Measurements from ENCODE around the gene MTUS2. TPM values are rescaled to one million over a fixed set of nuclear protein-coding genes. Genes with fewer than 3 reads are reported as not detected.

MTUS2 gene
- total and polyA plus RNA-seq, 2 donors (not counting 3 experiments of a cell fraction or from before 2014, with no cell fraction given) = not detected

GRCh38 chr13:29038700-29039099 lies 218.6 kb downstream of the MTUS2 start:
- H3K79me2 ChIP-seq (ENCODE audit: control insufficient read depth, insufficient read depth, low read length) = no peaks in the 10 kb centered on the region
- no peaks in the 10 kb centered on the region for H3K9me1 ChIP-seq (replicated peaks; ENCODE audit: control insufficient read depth, extremely low read depth, insufficient read depth, low read length)
- no peak overlapping the region for H2AFZ ChIP-seq (ENCODE audit: low read depth, low read length)
- intact Hi-C loops (cut with micrococcal nuclease) (no loop called here), dilution Hi-C loops (cut with MboI; ENCODE audit: extremely low pct_ligation_motif_present, low sequenced_read_pairs) (no loop called here)
- H3K4me2 ChIP-seq (ENCODE audit: insufficient read depth, low read length) = no peak overlapping the region
- H3K4me3 ChIP-seq (replicated peaks in 1 of 3; ENCODE audit: insufficient read depth in 1 of 3, low read depth in 1 of 3, low read length in 3 of 3) = no peak overlapping the region
- TF ChIP-seq FOS (IDR thresholded peaks at IDR 0.05; ENCODE audit: borderline replicate concordance, insufficient read depth, low read length) = no peak
- no peak for TF ChIP-seq GATA2 (IDR thresholded peaks at IDR 0.05; ENCODE audit: insufficient read depth, insufficient read length, low read depth, low read length)
- TF ChIP-seq POLR2A (IDR thresholded peaks at IDR 0.05; ENCODE audit: low read depth, low read length) = no peak
- no peak for TF ChIP-seq MAX (IDR thresholded peaks at IDR 0.05; ENCODE audit: insufficient read depth, insufficient read length)
- TF ChIP-seq JUN (IDR thresholded peaks at IDR 0.05; ENCODE audit: borderline replicate concordance, insufficient read depth, insufficient read length, low read depth) = no peak
- TF ChIP-seq, protein P1, sequence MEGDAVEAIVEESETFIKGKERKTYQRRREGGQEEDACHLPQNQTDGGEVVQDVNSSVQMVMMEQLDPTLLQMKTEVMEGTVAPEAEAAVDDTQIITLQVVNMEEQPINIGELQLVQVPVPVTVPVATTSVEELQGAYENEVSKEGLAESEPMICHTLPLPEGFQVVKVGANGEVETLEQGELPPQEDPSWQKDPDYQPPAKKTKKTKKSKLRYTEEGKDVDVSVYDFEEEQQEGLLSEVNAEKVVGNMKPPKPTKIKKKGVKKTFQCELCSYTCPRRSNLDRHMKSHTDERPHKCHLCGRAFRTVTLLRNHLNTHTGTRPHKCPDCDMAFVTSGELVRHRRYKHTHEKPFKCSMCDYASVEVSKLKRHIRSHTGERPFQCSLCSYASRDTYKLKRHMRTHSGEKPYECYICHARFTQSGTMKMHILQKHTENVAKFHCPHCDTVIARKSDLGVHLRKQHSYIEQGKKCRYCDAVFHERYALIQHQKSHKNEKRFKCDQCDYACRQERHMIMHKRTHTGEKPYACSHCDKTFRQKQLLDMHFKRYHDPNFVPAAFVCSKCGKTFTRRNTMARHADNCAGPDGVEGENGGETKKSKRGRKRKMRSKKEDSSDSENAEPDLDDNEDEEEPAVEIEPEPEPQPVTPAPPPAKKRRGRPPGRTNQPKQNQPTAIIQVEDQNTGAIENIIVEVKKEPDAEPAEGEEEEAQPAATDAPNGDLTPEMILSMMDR (IDR thresholded peaks at IDR 0.05; ENCODE audit: extremely low read depth in 1 of 2, insufficient read depth in 1 of 2, low read depth in 1 of 2, low read length in 2 of 2) = no peak
- TF ChIP-seq POLR2AphosphoS5 (IDR thresholded peaks at IDR 0.05; ENCODE audit: insufficient read depth, low read depth, low read length) = no peak
- no peak for TF ChIP-seq MYC (IDR thresholded peaks at IDR 0.05; ENCODE audit: low read depth, low read length)
- TF ChIP-seq EZH2 (IDR thresholded peaks at IDR 0.05; ENCODE audit: borderline replicate concordance, low read depth, low read length, severe bottlenecking) = no peak
- ChIA-PET CTCF (no interaction called here), POLR2A (no interaction called here)
- FAIRE-seq (no peak), DNase-seq (ENCODE audit: low read depth, low spot score) (no peak)
- H4K20me1 ChIP-seq (replicated peaks; ENCODE audit: control insufficient read depth, extremely low read depth, insufficient read depth, low read length) = no peaks in the 10 kb centered on the region
- no peaks in the 10 kb centered on the region for H3K36me3 ChIP-seq (ENCODE audit: control insufficient read depth in 2 of 2, extremely low read depth in 1 of 2, insufficient read depth in 2 of 2, low read length in 2 of 2)
- H3K27me3 ChIP-seq (ENCODE audit: control insufficient read depth in 2 of 2, insufficient read depth in 2 of 2, low read length in 2 of 2) = no peaks in the 10 kb centered on the region
- no peak overlapping the region for H3K9ac ChIP-seq (replicated peaks; ENCODE audit: extremely low read depth, insufficient read depth, low read length)
- no TSS peak for BruUV-seq (replicated peaks)
- no peaks in the 10 kb centered on the region for H3K4me1 ChIP-seq (ENCODE audit: control insufficient read depth, extremely low read depth, insufficient read depth, low read length)
- no peaks in the 10 kb centered on the region for H3K9me3 ChIP-seq (replicated peaks; ENCODE audit: control insufficient read depth, insufficient read depth, low read length)
- H3K27ac ChIP-seq (ENCODE audit: insufficient read depth, low read depth, low read length) = no peak overlapping the region
